B cell (primary cell): ENCODE results near the gene TCEA3. TPM values are rescaled to one million over a fixed set of nuclear protein-coding genes. Genes with fewer than 3 reads are reported as not detected.

Experiments
- ATAC-seq: fragments of 200-7000 bp; cut with Tn5 transposase; one replicate; pipeline ENCODE4 v1.10.0; 2021; ENCODE audit warnings: low read depth, mild to moderate bottlenecking, moderate number of reproducible peaks, moderate library complexity
- CTCF ChIA-PET: fragments of 350-600 bp; sonication (Branson Sonifier 250); formaldehyde crosslinking; loops from one replicate; lab custom pipeline; 2021; ENCODE audit warnings: antibody characterized with exemption, inconsistent platforms; lab: Charles Lee
- POLR2A ChIA-PET: fragments of 350-600 bp; sonication (Branson Sonifier 250); formaldehyde crosslinking; loops from one replicate; lab custom pipeline; 2021; ENCODE audit warnings: antibody characterized with exemption; lab: Charles Lee
- DNase-seq: peaks from one replicate; pipeline ENCODE4 v3.0.0; 2013
- H2AFZ ChIP-seq: 2 replicates; pipeline ENCODE4 v1.6.1; 2012; ENCODE audit warnings: mild to moderate bottlenecking, low read depth, low read length; ENCODE audit not compliant: insufficient read depth, poor library complexity, severe bottlenecking
- H3K27ac ChIP-seq, 2 donors: 1 replicate in 1 of 2; 2 replicates in 1 of 2; pipeline ENCODE4 v1.5.1; 2012 to 2013; ENCODE audit warnings: low read length in 2 of 2, mild to moderate bottlenecking in 2 of 2, moderate library complexity in 1 of 2
- H3K27me3 ChIP-seq, 4 experiments: fragments of 200-600 bp in 1 of 4; sonication (generic) in 1 of 4; replicated peaks in 1 of 4; 1 replicate in 2 of 4; 2 replicates in 2 of 4; pipeline versions ENCODE4 v1.6.1 to v1.7.0; 2013 to 2016; ENCODE audit warnings: low read length in 3 of 4, mild to moderate bottlenecking in 2 of 4, mixed read lengths in 1 of 4, moderate library complexity in 1 of 4; ENCODE audit not compliant: insufficient read depth in 4 of 4, control insufficient read depth in 3 of 4; ENCODE audit errors: control extremely low read depth in 1 of 4
- H3K36me3 ChIP-seq, 2 experiments: replicated peaks in 1 of 2; 1 replicate in 1 of 2; 2 replicates in 1 of 2; pipeline versions ENCODE4 v1.6.1 to v1.7.1; 2013; ENCODE audit warnings: low read length in 1 of 2; ENCODE audit not compliant: insufficient read depth in 2 of 2, control insufficient read depth in 1 of 2; ENCODE audit errors: control extremely low read depth in 1 of 2, extremely low read depth in 1 of 2
- H3K4me1 ChIP-seq, 2 donors: fragments of 200-600 bp in 1 of 2; sonication (generic) in 1 of 2; 1 replicate in 1 of 2; 2 replicates in 1 of 2; pipeline versions ENCODE4 v1.5.1 to v1.6.1; 2013 to 2017; ENCODE audit warnings: low read length in 2 of 2; ENCODE audit not compliant: control insufficient read depth in 2 of 2, insufficient read depth in 2 of 2
- H3K4me2 ChIP-seq: replicated peaks from 2 replicates; pipeline ENCODE3; 2012; ENCODE audit warnings: mild to moderate bottlenecking, low read depth, low read length; ENCODE audit not compliant: poor library complexity, severe bottlenecking
- H3K4me3 ChIP-seq, 5 experiments: fragments of 200-600 bp in 1 of 5; sonication (generic) in 1 of 5; 1 replicate in 3 of 5; 2 replicates in 2 of 5; pipeline versions ENCODE4 v1.5.1 to v1.7.0; 2011 to 2016; ENCODE audit warnings: low read length in 4 of 5, mild to moderate bottlenecking in 4 of 5, low read depth in 2 of 5, control low read depth in 1 of 5, moderate library complexity in 1 of 5; ENCODE audit not compliant: insufficient read depth in 1 of 5; ENCODE audit errors: control extremely low read depth in 1 of 5, extremely low read depth in 1 of 5
- H3K79me2 ChIP-seq: fragments of 200-600 bp; sonication (generic); one replicate; pipeline ENCODE4 v1.6.0; 2016; ENCODE audit warnings: low read length; ENCODE audit not compliant: control insufficient read depth, insufficient read depth
- H3K9ac ChIP-seq: fragments of 200-600 bp; sonication (generic); 2 replicates; pipeline ENCODE4 v1.6.1; 2017; ENCODE audit warnings: mild to moderate bottlenecking, low read length, moderate library complexity
- H3K9me3 ChIP-seq, 3 donors: one replicate each; pipeline versions ENCODE4 v1.6.1 to v1.7.1; 2013; ENCODE audit warnings: low read length in 2 of 3; ENCODE audit not compliant: control insufficient read depth in 2 of 3, insufficient read depth in 1 of 3; ENCODE audit errors: control extremely low read depth in 1 of 3
- H4K20me1 ChIP-seq: 2 replicates; pipeline ENCODE4 v1.6.0; 2012; ENCODE audit warnings: mild to moderate bottlenecking, low read length; ENCODE audit not compliant: insufficient read depth, control insufficient read depth, poor library complexity, severe bottlenecking
- H3K27ac Mint-ChIP-seq: one replicate; pipeline ENCODE4 v1.8.0; 2021; ENCODE audit warnings: mixed read lengths
- H3K27me3 Mint-ChIP-seq: one replicate; pipeline ENCODE4 v1.8.0; 2021; ENCODE audit warnings: mixed read lengths
- H3K4me1 Mint-ChIP-seq: one replicate; pipeline ENCODE4 v1.8.0; 2021; ENCODE audit warnings: mixed read lengths
- H3K4me3 Mint-ChIP-seq: one replicate; pipeline ENCODE4 v1.8.0; 2021; ENCODE audit warnings: mixed read lengths
- H3K9me3 Mint-ChIP-seq: one replicate; pipeline ENCODE4 v1.8.0; 2022; ENCODE audit warnings: mixed read lengths; ENCODE audit not compliant: insufficient read depth
- EZH2 ChIP-seq: IDR thresholded peaks from 2 replicates; pipeline ENCODE4 v1.6.1; 2012; ENCODE audit warnings: borderline replicate concordance, low read depth, mild to moderate bottlenecking, moderate library complexity, low read length; ENCODE audit not compliant: insufficient read depth, poor library complexity, severe bottlenecking
- WGBS: methylation state at CpG from one replicate; pipeline ENCODE4 v1.1.5; 2013; ENCODE audit warnings: missing lambda C conversion rate; ENCODE audit not compliant: insufficient coverage; 5-methylcytosine and 5-hydroxymethylcytosine counted together
- intact Hi-C: fragments of 100-400 bp; cut with micrococcal nuclease; formaldehyde crosslinking; loops from one replicate; pipeline ENCODE4 v1.10.0; 2022
- polyA plus RNA-seq: library from polyadenylated mRNA; depleted of rRNA; stranded (reverse); fragments of >200 nt; gene quantifications from 2 replicates; pipeline ENCODE4 v1.2.3, GENCODE V29; 2012
- total RNA-seq, 2 donors: library from RNA; stranded (reverse); fragments of 120-200 nt in 1 of 2; gene quantifications; 1 replicate in 1 of 2; 2 replicates in 1 of 2; pipeline versions ENCODE4 v1.2.3 to v1.2.4, GENCODE V29; 2013 to 2022
- TF ChIP-seq, protein P1 (sequence below): fragments of 200-600 bp; IDR thresholded peaks from one replicate; pipeline ENCODE4 v1.8.0; 2022; ENCODE audit warnings: antibody characterized with exemption, mild to moderate bottlenecking

The TCEA3 gene
- total and polyA plus RNA-seq, 2 donors (not counting 1 experiment from before 2014, with no cell fraction given) = 0.22 TPM; not detected in 1

DNA sequence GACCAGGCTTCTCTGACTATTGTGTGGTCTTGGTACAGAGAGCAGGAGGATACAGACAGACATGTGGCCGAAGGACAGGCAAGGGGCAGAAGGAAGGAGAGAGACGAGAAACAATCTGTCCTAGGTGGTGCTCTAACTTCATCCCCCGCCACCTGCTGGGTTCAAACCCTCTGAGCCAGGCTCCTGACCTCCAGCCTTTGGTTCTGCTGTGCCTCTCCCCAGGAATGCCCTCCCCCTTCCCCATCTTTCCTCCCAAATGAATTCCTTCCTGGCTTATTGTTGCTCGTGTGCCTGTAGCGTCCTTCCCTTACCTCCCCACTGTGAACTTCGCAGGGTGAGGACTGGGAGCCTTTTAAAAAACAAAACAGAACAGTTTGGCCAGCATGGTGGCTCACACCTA lies 5.4 kb downstream of the TCEA3 start:
- Histone ChIP-seq H3K4me3 (no peak overlapping the region), H2AFZ (no peak overlapping the region), H3K9ac (no peak overlapping the region), H3K27ac (no peak overlapping the region), H3K27me3 (peaks cover 0 to 25% (median 11%) of the 10 kb centered on the region in 4 experiments), H4K20me1 (no peaks in the 10 kb centered on the region), H3K4me1 (peaks cover 11 to 17% of the 10 kb centered on the region in 2 donors), H3K9me3 (no peaks in the 10 kb centered on the region), H3K79me2 (no peaks in the 10 kb centered on the region), H3K36me3 (no peaks in the 10 kb centered on the region), H3K4me2 (no peak overlapping the region)
- ATAC-seq = no peak
- no peak overlapping the region for H3K27ac Mint-ChIP-seq
- 85% methylated on average over 3 of the region's 6 CpGs for WGBS
- DNase-seq = no peak
- CTCF ChIA-PET = no interaction called here
- H3K4me3 Mint-ChIP-seq = no peak overlapping the region
- POLR2A ChIA-PET = no interaction called here
- peaks cover 17% of the 10 kb centered on the region for H3K4me1 Mint-ChIP-seq
- H3K9me3 Mint-ChIP-seq = no peaks in the 10 kb centered on the region
- intact Hi-C loops = no loop called here
- TF ChIP-seq, protein P1, sequence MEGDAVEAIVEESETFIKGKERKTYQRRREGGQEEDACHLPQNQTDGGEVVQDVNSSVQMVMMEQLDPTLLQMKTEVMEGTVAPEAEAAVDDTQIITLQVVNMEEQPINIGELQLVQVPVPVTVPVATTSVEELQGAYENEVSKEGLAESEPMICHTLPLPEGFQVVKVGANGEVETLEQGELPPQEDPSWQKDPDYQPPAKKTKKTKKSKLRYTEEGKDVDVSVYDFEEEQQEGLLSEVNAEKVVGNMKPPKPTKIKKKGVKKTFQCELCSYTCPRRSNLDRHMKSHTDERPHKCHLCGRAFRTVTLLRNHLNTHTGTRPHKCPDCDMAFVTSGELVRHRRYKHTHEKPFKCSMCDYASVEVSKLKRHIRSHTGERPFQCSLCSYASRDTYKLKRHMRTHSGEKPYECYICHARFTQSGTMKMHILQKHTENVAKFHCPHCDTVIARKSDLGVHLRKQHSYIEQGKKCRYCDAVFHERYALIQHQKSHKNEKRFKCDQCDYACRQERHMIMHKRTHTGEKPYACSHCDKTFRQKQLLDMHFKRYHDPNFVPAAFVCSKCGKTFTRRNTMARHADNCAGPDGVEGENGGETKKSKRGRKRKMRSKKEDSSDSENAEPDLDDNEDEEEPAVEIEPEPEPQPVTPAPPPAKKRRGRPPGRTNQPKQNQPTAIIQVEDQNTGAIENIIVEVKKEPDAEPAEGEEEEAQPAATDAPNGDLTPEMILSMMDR = no peak
- TF ChIP-seq EZH2 = no peak
- H3K27me3 Mint-ChIP-seq = peaks cover 29% of the 10 kb centered on the region

DNA sequence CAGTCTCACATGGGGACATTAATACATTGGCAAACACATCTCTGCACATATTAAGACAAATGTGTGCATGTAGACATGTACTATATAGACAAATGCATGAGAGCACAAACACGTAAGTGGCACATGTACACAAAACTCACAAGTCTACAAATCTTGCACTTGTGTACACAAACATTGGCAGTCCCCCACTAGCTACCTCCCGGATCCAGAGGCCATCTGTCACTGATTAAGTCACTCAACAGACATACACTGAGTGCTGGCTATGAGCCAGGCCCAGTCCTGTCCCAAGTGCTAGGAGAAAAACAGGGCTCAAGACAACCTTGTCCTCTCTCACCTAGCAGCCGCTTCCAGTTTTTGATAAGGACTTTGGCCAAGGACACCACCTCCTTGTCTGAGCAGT lies 7.0 kb downstream of the TCEA3 start:
- H2AFZ ChIP-seq = no peak overlapping the region
- H3K9me3 ChIP-seq = no peaks in the 10 kb centered on the region
- TF ChIP-seq, protein P1 = no peak
- no peak for TF ChIP-seq EZH2
- Mint-ChIP-seq H3K4me3 (no peak overlapping the region), H3K27me3 (peaks cover 19% of the 10 kb centered on the region), H3K4me1 (peaks cover 5% of the 10 kb centered on the region), H3K27ac (no peak overlapping the region), H3K9me3 (no peaks in the 10 kb centered on the region)
- H3K4me2 ChIP-seq = no peak overlapping the region
- ATAC-seq (no peak), DNase-seq (no peak)
- H4K20me1 ChIP-seq = no peaks in the 10 kb centered on the region
- H3K27ac ChIP-seq = no peak overlapping the region
- ChIA-PET POLR2A (no interaction called here), CTCF (no interaction called here)
- no peak overlapping the region for H3K4me3 ChIP-seq
- peaks cover 3 to 5% of the 10 kb centered on the region in 2 donors for H3K4me1 ChIP-seq
- WGBS = 100% methylated on average over 2 of the region's 3 CpGs
- H3K27me3 ChIP-seq = peaks cover 0 to 11% (median 4%) of the 10 kb centered on the region in 4 experiments
- H3K36me3 ChIP-seq = no peaks in the 10 kb centered on the region
- no peak overlapping the region for H3K9ac ChIP-seq
- intact Hi-C loops = no loop called here
- H3K79me2 ChIP-seq = no peaks in the 10 kb centered on the region
